ENCODE results near the gene DCLK1. TPM values are rescaled to one million over a fixed set of nuclear protein-coding genes. Genes with fewer than 3 reads are reported as not detected.
"Not testable (repeated sequence)": the region's sequence is repeated elsewhere in the genome, so short reads cannot be mapped to it uniquely, and the experiment has no call there.

Gene DCLK1
- total RNA-seq, 2 experiments from 2014 or later = not detected

- ATAC-seq (ENCODE audit: low read depth) (no peak), DNase-seq (no peak)
- H3K36me3 Mint-ChIP-seq = no peaks in the 10 kb centered on the region
- no peaks in the 10 kb centered on the region for H3K9me3 Mint-ChIP-seq
- no peak overlapping the region for H3K4me3 Mint-ChIP-seq
- H3K27ac Mint-ChIP-seq = no peak overlapping the region
- H3K27me3 Mint-ChIP-seq = peaks cover 4% of the 10 kb centered on the region
- POLR2A ChIA-PET = no interaction called here
- no peaks in the 10 kb centered on the region for H3K4me1 Mint-ChIP-seq
Observed at GRCh38 chr13:36124236-36124822, 6.9 kb downstream of the DCLK1 start.

- no peak for DNase-seq
- no peak for ATAC-seq (ENCODE audit: low read depth)
- no peaks in the 10 kb centered on the region for H3K4me1 Mint-ChIP-seq
- H3K27ac Mint-ChIP-seq = no peak overlapping the region
- no peaks in the 10 kb centered on the region for H3K27me3 Mint-ChIP-seq
- POLR2A ChIA-PET = no interaction called here
- H3K36me3 Mint-ChIP-seq = no peaks in the 10 kb centered on the region
- no peaks in the 10 kb centered on the region for H3K9me3 Mint-ChIP-seq
- H3K4me3 Mint-ChIP-seq = no peak overlapping the region
Observed at GRCh38 chr13:36115306-36115705, 15.9 kb downstream of the DCLK1 start.

DNA sequence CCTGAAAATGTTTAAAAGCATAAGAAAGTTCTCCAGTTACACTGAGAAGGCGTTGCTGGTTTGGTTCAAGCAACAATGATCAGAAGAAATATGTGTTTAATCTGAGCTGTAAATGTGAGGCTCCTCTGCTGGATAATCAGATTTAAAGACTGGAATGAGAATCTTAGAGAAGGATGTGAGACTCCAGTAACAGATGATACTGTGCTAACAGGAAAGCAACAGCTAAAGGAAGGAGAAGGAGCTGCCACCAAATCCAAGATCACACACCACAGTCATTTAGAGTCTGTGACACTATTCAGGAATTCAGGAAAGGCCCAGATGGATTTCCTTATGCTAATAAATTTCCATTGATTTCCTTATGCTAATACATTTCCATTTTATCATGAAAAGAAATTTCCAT, 16.9 kb downstream of the DCLK1 start:
- Mint-ChIP-seq H3K9me3 (no peaks in the 10 kb centered on the region), H3K36me3 (no peaks in the 10 kb centered on the region), H3K4me1 (no peaks in the 10 kb centered on the region), H3K27me3 (no peaks in the 10 kb centered on the region), H3K4me3 (no peak overlapping the region), H3K27ac (no peak overlapping the region)
- ATAC-seq (ENCODE audit: low read depth) = no peak
- DNase-seq = no peak
- POLR2A ChIA-PET = no interaction called here

DNA sequence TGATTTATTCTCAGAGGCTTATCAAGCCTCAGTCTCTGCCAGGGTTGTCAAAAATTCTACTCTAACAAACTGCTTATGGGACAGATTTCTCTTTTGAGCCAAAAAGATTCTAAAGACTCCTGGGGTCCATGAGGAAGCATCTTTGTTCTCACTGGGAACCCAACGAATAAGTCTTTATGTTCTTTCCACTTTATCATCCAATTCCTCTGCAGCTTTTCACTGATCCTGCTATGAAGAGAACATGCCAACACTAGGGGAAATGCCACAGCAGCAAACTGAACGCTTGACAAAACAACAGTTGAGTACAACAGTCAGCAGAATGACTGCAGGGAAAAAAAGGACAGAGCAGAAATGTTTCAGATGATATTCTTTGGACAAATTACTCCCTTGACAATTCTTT, 22.2 kb downstream of the DCLK1 start:
- Mint-ChIP-seq H3K27me3 (no peaks in the 10 kb centered on the region), H3K4me1 (no peaks in the 10 kb centered on the region), H3K36me3 (no peaks in the 10 kb centered on the region), H3K27ac (no peak overlapping the region), H3K9me3 (no peaks in the 10 kb centered on the region), H3K4me3 (no peak overlapping the region)
- POLR2A ChIA-PET = no interaction called here
- no peak for DNase-seq
- no peak for ATAC-seq (ENCODE audit: low read depth)

DNA sequence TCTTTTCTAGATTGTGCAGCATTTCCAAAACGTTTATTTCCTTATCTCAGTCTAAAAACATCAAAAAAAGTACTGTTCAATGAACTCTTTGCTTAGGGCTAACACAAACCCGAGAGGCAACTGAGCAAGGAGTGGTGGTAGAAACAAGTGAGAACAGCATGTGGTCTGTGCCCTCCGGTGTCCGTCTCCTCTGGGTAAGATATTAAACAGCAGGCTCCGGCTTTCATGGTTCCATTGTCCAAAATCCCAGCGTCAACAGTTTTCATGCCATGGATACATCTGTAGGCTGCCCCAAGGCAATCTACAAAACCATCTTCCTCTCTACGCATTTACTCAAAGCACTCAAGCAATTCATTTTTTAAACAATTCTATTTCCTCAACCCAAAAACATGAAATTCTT, 22.8 kb downstream of the DCLK1 start:
- POLR2A ChIA-PET = no interaction called here
- Mint-ChIP-seq H3K4me1 (no peaks in the 10 kb centered on the region), H3K36me3 (no peaks in the 10 kb centered on the region), H3K27me3 (no peaks in the 10 kb centered on the region), H3K27ac (no peak overlapping the region), H3K4me3 (no peak overlapping the region), H3K9me3 (no peaks in the 10 kb centered on the region)
- ATAC-seq (ENCODE audit: low read depth) (no peak), DNase-seq (no peak)

- no peak overlapping the region for H3K27ac Mint-ChIP-seq
- no peak overlapping the region for H3K4me3 Mint-ChIP-seq
- POLR2A ChIA-PET = no interaction called here
- H3K27me3 Mint-ChIP-seq = no peaks in the 10 kb centered on the region
- H3K9me3 Mint-ChIP-seq = no peaks in the 10 kb centered on the region
- ATAC-seq (ENCODE audit: low read depth) (no peak), DNase-seq (no peak)
- no peaks in the 10 kb centered on the region for H3K36me3 Mint-ChIP-seq
- no peaks in the 10 kb centered on the region for H3K4me1 Mint-ChIP-seq
Observed at GRCh38 chr13:36107521-36107920, 23.7 kb downstream of the DCLK1 start.

DNA sequence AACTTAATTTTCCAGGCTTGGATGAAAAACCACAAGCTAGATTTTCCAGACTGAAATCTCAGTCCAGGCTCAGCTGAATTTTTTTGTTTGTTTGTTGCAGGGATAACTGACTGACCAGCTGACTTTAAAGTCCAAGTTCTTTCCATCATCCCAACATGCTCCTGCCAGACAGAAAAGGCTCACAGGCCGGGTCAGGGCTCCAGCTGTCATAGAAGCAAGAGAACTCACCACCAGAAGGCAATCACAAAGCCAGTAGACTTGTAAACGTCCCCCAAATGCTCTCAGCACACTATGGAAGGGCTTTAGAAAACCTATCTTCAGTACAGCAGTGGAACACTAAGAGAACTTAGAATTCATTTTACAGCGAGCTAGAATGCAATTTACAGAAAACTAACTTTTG, 25.5 kb downstream of the DCLK1 start:
- H3K9me3 Mint-ChIP-seq = no peaks in the 10 kb centered on the region
- H3K36me3 Mint-ChIP-seq = no peaks in the 10 kb centered on the region
- POLR2A ChIA-PET = no interaction called here
- H3K4me3 Mint-ChIP-seq = no peak overlapping the region
- no peak overlapping the region for H3K27ac Mint-ChIP-seq
- no peaks in the 10 kb centered on the region for H3K27me3 Mint-ChIP-seq
- DNase-seq (no peak), ATAC-seq (ENCODE audit: low read depth) (no peak)
- H3K4me1 Mint-ChIP-seq = no peaks in the 10 kb centered on the region

GRCh38 chr13:36102721-36103120, 28.5 kb downstream of the DCLK1 start:
- Mint-ChIP-seq H3K27ac (no peak overlapping the region), H3K4me3 (no peak overlapping the region), H3K36me3 (no peaks in the 10 kb centered on the region), H3K27me3 (no peaks in the 10 kb centered on the region), H3K9me3 (no peaks in the 10 kb centered on the region), H3K4me1 (no peaks in the 10 kb centered on the region)
- DNase-seq = no peak
- no peak for ATAC-seq (ENCODE audit: low read depth)
- POLR2A ChIA-PET = no interaction called here

- H3K9me3 Mint-ChIP-seq, H3K36me3 Mint-ChIP-seq, POLR2A ChIA-PET: not testable (repeated sequence)
Observed at GRCh38 chr13:36101907-36102306, 29.3 kb downstream of the DCLK1 start.

DNA sequence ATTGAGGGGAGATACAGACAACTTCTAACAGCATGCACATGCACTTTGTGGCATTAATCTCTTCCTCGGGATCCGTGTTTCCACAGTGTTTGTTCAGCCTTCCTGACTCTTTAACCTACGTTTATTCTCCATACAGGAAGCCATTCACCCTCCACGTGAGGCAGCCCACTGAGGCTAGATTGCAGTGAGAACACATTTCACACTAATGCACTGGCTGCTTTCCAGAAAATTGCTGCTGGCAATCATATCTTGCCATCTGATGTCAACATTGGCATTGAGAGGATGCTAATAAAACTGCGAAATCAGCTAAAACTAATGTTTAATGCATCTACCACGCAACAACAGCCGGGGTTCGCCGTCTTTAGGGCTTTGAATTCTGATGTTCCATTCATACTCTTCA, 30.0 kb downstream of the DCLK1 start:
- ATAC-seq (ENCODE audit: low read depth) = no peak
- Mint-ChIP-seq H3K4me3 (no peak overlapping the region), H3K4me1 (no peaks in the 10 kb centered on the region), H3K36me3 (no peaks in the 10 kb centered on the region), H3K9me3 (no peaks in the 10 kb centered on the region), H3K27ac (no peak overlapping the region), H3K27me3 (no peaks in the 10 kb centered on the region)
- POLR2A ChIA-PET = no interaction called here
- DNase-seq = no peak

More at GRCh38 chr13:36101907-36102306, 29.3 kb downstream of the DCLK1 start:
- not testable (repeated sequence) for H3K27ac Mint-ChIP-seq; H3K4me1 Mint-ChIP-seq; DNase-seq; H3K27me3 Mint-ChIP-seq; ATAC-seq (ENCODE audit: low read depth); H3K4me3 Mint-ChIP-seq

- ATAC-seq (ENCODE audit: low read depth) (no peak), DNase-seq (no peak)
- Mint-ChIP-seq H3K4me1 (no peaks in the 10 kb centered on the region), H3K9me3 (no peaks in the 10 kb centered on the region), H3K36me3 (no peaks in the 10 kb centered on the region), H3K27ac (no peak overlapping the region), H3K27me3 (no peaks in the 10 kb centered on the region), H3K4me3 (no peak overlapping the region)
- POLR2A ChIA-PET = no interaction called here
Observed at GRCh38 chr13:36098080-36098479, 33.1 kb downstream of the DCLK1 start.

GRCh38 chr13:36096461-36097416, 34.4 kb downstream of the DCLK1 start:
- H3K27me3 Mint-ChIP-seq = no peaks in the 10 kb centered on the region
- POLR2A ChIA-PET = no interaction called here
- no peaks in the 10 kb centered on the region for H3K4me1 Mint-ChIP-seq
- ATAC-seq (ENCODE audit: low read depth) (no peak), DNase-seq (no peak)
- H3K36me3 Mint-ChIP-seq = no peaks in the 10 kb centered on the region
- H3K9me3 Mint-ChIP-seq = no peaks in the 10 kb centered on the region
- H3K27ac Mint-ChIP-seq = no peak overlapping the region
- H3K4me3 Mint-ChIP-seq = no peak overlapping the region

GRCh38 chr13:36094478-36094877, 36.7 kb downstream of the DCLK1 start:
- Mint-ChIP-seq H3K9me3 (peaks cover 2% of the 10 kb centered on the region), H3K27ac (no peak overlapping the region), H3K4me3 (no peak overlapping the region), H3K4me1 (no peaks in the 10 kb centered on the region), H3K36me3 (no peaks in the 10 kb centered on the region), H3K27me3 (no peaks in the 10 kb centered on the region)
- DNase-seq = no peak
- ATAC-seq (ENCODE audit: low read depth) = no peak
- POLR2A ChIA-PET = no interaction called here

DNA sequence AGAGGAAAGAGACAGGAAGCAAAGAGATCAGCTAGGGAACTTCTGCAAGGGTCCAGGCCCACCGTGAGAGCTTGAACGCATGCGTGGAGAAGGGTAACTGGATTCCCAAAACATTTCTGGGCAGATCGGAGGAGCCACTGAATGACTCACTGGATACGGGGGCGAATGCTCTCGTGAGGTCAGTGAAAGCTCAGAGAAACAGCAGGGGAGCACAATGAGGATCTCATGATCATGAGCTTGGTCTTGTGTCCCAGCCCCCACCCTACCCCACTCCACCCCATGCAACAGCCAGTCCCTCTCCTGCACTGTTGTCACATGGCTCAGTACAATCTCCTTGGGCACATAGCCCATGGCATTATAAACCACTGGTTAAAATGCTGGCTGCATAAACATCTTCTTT, 40.6 kb downstream of the DCLK1 start:
- Mint-ChIP-seq H3K4me3 (no peak overlapping the region), H3K27me3 (no peaks in the 10 kb centered on the region), H3K36me3 (no peaks in the 10 kb centered on the region), H3K9me3 (peaks cover 2% of the 10 kb centered on the region), H3K27ac (no peak overlapping the region), H3K4me1 (no peaks in the 10 kb centered on the region)
- DNase-seq (no peak), ATAC-seq (ENCODE audit: low read depth) (no peak)
- POLR2A ChIA-PET = no interaction called here
